ENCODE measurements around the gene KDM7A.

KDM7A gene, protein sequence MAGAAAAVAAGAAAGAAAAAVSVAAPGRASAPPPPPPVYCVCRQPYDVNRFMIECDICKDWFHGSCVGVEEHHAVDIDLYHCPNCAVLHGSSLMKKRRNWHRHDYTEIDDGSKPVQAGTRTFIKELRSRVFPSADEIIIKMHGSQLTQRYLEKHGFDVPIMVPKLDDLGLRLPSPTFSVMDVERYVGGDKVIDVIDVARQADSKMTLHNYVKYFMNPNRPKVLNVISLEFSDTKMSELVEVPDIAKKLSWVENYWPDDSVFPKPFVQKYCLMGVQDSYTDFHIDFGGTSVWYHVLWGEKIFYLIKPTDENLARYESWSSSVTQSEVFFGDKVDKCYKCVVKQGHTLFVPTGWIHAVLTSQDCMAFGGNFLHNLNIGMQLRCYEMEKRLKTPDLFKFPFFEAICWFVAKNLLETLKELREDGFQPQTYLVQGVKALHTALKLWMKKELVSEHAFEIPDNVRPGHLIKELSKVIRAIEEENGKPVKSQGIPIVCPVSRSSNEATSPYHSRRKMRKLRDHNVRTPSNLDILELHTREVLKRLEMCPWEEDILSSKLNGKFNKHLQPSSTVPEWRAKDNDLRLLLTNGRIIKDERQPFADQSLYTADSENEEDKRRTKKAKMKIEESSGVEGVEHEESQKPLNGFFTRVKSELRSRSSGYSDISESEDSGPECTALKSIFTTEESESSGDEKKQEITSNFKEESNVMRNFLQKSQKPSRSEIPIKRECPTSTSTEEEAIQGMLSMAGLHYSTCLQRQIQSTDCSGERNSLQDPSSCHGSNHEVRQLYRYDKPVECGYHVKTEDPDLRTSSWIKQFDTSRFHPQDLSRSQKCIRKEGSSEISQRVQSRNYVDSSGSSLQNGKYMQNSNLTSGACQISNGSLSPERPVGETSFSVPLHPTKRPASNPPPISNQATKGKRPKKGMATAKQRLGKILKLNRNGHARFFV

GRCh38 chr7:140176811-140177702 is at the start of gene KDM7A:
Gene KDM7A (minus strand): TSS chr7:140176983. CDS start chr7:140176937, 46 bp downstream.
- Mint-ChIP-seq H3K27ac (peak within 1 kb of the TSS; percentile 93), H3K4me1 (ENCODE audit: low read depth) (peaks cover 29% of the 10 kb centered on the region), H3K4me3 (peak within 1 kb of the TSS; percentile 98), H3K27me3 (ENCODE audit: low read depth) (peaks cover 16% of the 10 kb centered on the region), H3K36me3 (ENCODE audit: low read depth) (peaks cover 16% of the 10 kb centered on the region), H3K9me3 (peaks cover 7% of the 10 kb centered on the region)

- H3K9me3 Mint-ChIP-seq, result no peaks in the 10 kb centered on the region
- no peaks in the 10 kb centered on the region for H3K27me3 Mint-ChIP-seq (ENCODE audit: low read depth)
- H3K4me3 Mint-ChIP-seq, result peak overlapping the region; percentile 29
- H3K27ac Mint-ChIP-seq, result peak overlapping the region; percentile 80
- H3K4me1 Mint-ChIP-seq (ENCODE audit: low read depth), result peaks cover 48% of the 10 kb centered on the region
- no peaks in the 10 kb centered on the region for H3K36me3 Mint-ChIP-seq (ENCODE audit: low read depth)
Observed at GRCh38 chr7:140225562-140226249, 48.9 kb upstream of the KDM7A start.

- H3K27ac Mint-ChIP-seq, result peak overlapping the region; percentile 89
- H3K4me1 Mint-ChIP-seq (ENCODE audit: low read depth), result peaks cover 41% of the 10 kb centered on the region
- H3K9me3 Mint-ChIP-seq, result peaks cover under 1% of the 10 kb centered on the region
- H3K4me3 Mint-ChIP-seq, result peak overlapping the region; percentile 56
- no peaks in the 10 kb centered on the region for H3K27me3 Mint-ChIP-seq (ENCODE audit: low read depth)
- H3K36me3 Mint-ChIP-seq (ENCODE audit: low read depth), result peaks cover 1% of the 10 kb centered on the region
Observed at GRCh38 chr7:140223515-140224221, 46.9 kb upstream of the KDM7A start.

DNA sequence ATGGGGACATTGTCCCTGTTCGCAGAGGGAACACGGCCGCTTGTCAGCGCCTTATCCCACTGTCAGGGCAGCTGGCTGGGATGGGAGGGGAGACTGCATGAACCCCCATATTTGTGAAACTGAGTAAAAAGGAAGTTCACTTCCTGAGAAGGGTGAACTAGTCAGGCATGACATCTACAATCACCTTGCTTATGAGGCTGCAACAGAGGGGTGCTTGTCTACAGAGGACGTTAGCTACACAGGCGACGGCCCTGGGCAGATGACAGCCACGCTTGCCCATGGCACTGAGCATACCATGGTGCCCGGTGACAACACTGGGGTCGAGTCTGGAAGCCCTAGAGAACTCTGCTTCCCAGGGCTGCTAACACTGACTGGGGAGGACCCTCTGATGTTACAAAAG is 46.0 kb upstream of the KDM7A start:
- Mint-ChIP-seq H3K27ac (peak overlapping the region; percentile 41), H3K4me3 (no peak overlapping the region)

DNA sequence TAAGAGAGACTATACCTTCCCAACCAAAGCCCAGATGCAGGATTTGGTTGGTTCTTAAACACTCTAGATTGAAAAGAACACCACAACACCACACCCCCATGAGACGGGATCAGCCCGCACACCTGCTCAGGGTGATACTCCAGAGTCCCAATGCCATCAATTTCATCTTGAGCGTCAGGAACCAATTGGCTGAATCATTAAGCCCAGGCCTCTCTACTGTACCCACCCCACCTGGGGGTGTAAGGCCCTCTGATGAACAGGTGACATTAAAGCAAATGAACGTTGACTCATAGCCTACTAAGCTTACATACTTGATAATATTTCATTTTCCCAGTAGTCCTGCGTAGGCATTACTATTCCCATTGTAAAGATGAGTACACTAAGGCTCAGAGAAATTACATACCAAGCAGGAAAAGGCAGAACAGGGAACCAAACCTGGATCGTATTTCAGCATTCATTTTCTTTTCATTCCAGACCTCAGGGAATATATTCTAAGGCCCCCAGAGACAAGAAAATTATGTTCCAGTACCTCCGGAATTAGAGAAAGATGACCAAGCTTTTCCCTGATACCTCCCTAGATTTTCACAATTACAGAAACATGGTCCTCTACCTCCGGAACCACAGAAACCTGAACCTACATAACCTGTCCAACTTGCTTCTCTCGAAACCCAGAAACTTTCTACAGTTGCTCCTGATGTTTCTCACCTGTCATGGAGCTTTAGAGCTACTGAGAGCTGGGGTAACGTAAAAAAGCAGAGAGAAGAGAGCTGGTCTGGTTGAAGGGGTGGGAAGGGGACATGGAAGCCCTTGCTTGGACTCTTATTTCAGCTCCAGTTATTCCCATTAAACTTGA is 43.1 kb upstream of the KDM7A start:
- no peak overlapping the region for H3K27ac Mint-ChIP-seq
- H3K27me3 Mint-ChIP-seq (ENCODE audit: low read depth), result no peaks in the 10 kb centered on the region
- peaks cover 12% of the 10 kb centered on the region for H3K36me3 Mint-ChIP-seq (ENCODE audit: low read depth)
- H3K4me3 Mint-ChIP-seq, result no peak overlapping the region
- H3K9me3 Mint-ChIP-seq, result peaks cover 12% of the 10 kb centered on the region
- H3K4me1 Mint-ChIP-seq (ENCODE audit: low read depth), result peaks cover 41% of the 10 kb centered on the region

More for the DNA sequence above, 46.0 kb upstream of the KDM7A start:
- Mint-ChIP-seq H3K4me1 (ENCODE audit: low read depth) (peaks cover 40% of the 10 kb centered on the region), H3K9me3 (peaks cover 8% of the 10 kb centered on the region), H3K36me3 (ENCODE audit: low read depth) (peaks cover 5% of the 10 kb centered on the region), H3K27me3 (ENCODE audit: low read depth) (no peaks in the 10 kb centered on the region)

DNA sequence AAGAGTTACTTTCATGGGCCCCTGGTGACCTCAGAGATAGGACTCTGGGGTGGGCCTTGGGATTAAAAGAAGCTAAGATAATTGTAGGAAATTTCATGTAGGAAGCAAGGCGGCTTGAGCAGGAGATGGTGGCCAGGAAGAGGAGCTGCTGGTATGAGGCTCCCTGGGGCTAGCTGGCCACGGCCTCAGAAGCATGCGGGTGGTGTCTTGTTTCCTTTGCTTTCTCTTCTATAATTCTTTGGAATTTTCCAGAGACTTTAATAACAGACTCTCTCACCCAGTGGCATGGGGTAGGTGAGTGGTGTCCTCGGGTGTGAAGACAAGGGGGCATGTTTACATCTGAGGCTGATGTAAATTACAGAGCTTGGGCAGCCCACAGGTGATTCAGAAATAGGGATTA is 41.9 kb upstream of the KDM7A start:
- Mint-ChIP-seq H3K9me3 (peaks cover 12% of the 10 kb centered on the region), H3K27me3 (ENCODE audit: low read depth) (no peaks in the 10 kb centered on the region), H3K4me3 (no peak overlapping the region), H3K36me3 (ENCODE audit: low read depth) (peaks cover 17% of the 10 kb centered on the region), H3K27ac (no peak overlapping the region), H3K4me1 (ENCODE audit: low read depth) (peaks cover 44% of the 10 kb centered on the region)

- Mint-ChIP-seq H3K9me3 (peaks cover 12% of the 10 kb centered on the region), H3K27ac (peak overlapping the region; percentile 69), H3K27me3 (ENCODE audit: low read depth) (no peaks in the 10 kb centered on the region), H3K4me1 (ENCODE audit: low read depth) (peaks cover 39% of the 10 kb centered on the region), H3K4me3 (no peak overlapping the region), H3K36me3 (ENCODE audit: low read depth) (peaks cover 17% of the 10 kb centered on the region)
Observed at GRCh38 chr7:140217750-140218501, 41.1 kb upstream of the KDM7A start.

- Mint-ChIP-seq H3K4me1 (ENCODE audit: low read depth) (peaks cover 53% of the 10 kb centered on the region), H3K27ac (peak overlapping the region; percentile 60), H3K36me3 (ENCODE audit: low read depth) (peaks cover 17% of the 10 kb centered on the region), H3K9me3 (peaks cover 12% of the 10 kb centered on the region), H3K27me3 (ENCODE audit: low read depth) (no peaks in the 10 kb centered on the region), H3K4me3 (no peak overlapping the region)
Observed at GRCh38 chr7:140215281-140215680, 38.5 kb upstream of the KDM7A start.

GRCh38 chr7:140214075-140214684 is 37.4 kb upstream of the KDM7A start:
- peak overlapping the region; percentile 47 for H3K4me3 Mint-ChIP-seq
- peak overlapping the region; percentile 78 for H3K27ac Mint-ChIP-seq
- H3K36me3 Mint-ChIP-seq (ENCODE audit: low read depth), result peaks cover 17% of the 10 kb centered on the region
- peaks cover 12% of the 10 kb centered on the region for H3K9me3 Mint-ChIP-seq
- H3K4me1 Mint-ChIP-seq (ENCODE audit: low read depth), result peaks cover 61% of the 10 kb centered on the region
- no peaks in the 10 kb centered on the region for H3K27me3 Mint-ChIP-seq (ENCODE audit: low read depth)

- Mint-ChIP-seq H3K4me3 (peak overlapping the region; percentile 47), H3K4me1 (ENCODE audit: low read depth) (peaks cover 65% of the 10 kb centered on the region), H3K9me3 (peaks cover 11% of the 10 kb centered on the region), H3K27ac (peak overlapping the region; percentile 78), H3K27me3 (ENCODE audit: low read depth) (no peaks in the 10 kb centered on the region), H3K36me3 (ENCODE audit: low read depth) (peaks cover 15% of the 10 kb centered on the region)
Observed at GRCh38 chr7:140213684-140214074, 36.9 kb upstream of the KDM7A start.

GRCh38 chr7:140212100-140212881 is 35.5 kb upstream of the KDM7A start:
- no peaks in the 10 kb centered on the region for H3K27me3 Mint-ChIP-seq (ENCODE audit: low read depth)
- peak overlapping the region; percentile 79 for H3K4me3 Mint-ChIP-seq
- H3K4me1 Mint-ChIP-seq (ENCODE audit: low read depth), result peaks cover 71% of the 10 kb centered on the region
- no peaks in the 10 kb centered on the region for H3K9me3 Mint-ChIP-seq
- H3K27ac Mint-ChIP-seq, result peak overlapping the region; percentile 100
- H3K36me3 Mint-ChIP-seq (ENCODE audit: low read depth), result peaks cover 6% of the 10 kb centered on the region

All from T-helper 1 cell treated with Interleukin-12 subunit alpha and Interleukin-12 subunit beta and Interleukin-4 antibody, amounts not matched to agents 30 μg/mL and 1 μg/mL, for 36 hours (primary cell).